Body of pancreas (tissue), 4 donors: Measurements from ENCODE around the gene ZSWIM2.

ENCODE experiments used
- POLR2A ChIP-seq, 3 donors: fragments of 450-650 bp; IDR thresholded peaks; one replicate each; pipeline ENCODE4 v1.6.1; 2016; ENCODE audit warnings: antibody characterized with exemption in 3 of 3, mild to moderate bottlenecking in 2 of 3
- TF ChIP-seq, protein P1 (sequence below), 7 experiments: fragments of 450-650 bp in 4 of 7; fragments of 200-600 bp in 3 of 7; sonication (generic) in 3 of 7; IDR thresholded peaks; one replicate each; pipeline ENCODE4 v1.5.1; 2016 to 2019; ENCODE audit warnings: antibody characterized with exemption in 7 of 7

DNA sequence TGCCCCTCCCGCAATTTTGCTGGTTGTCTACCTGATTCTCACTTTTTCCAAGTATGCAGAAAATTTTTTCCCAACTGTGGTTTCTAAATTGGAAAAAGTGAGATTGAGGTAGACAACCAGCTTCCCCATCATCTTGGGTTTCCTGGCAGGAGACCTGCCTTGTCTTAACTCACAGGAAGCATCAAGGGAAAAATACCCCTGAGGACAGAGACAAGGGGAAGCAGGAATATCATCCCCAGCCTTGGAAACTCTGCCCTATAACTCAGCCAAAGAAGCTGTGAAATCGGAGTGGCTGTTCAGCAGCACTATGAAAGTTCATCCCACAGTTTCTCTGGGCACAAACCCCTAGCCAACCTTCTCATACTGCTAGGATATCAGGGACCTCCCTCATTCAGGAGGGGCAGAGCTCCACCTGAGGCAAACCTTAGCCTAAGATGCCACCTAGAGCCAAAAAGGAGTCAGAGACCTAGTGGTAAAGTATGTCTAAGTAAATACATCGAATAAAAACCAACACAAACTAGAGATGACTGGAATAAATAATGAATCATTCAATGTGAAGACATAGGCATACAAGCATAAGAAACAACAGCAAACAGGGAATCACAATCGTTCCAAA, 68.2 kb downstream of the ZSWIM2 start:
- TF ChIP-seq, protein P1, sequence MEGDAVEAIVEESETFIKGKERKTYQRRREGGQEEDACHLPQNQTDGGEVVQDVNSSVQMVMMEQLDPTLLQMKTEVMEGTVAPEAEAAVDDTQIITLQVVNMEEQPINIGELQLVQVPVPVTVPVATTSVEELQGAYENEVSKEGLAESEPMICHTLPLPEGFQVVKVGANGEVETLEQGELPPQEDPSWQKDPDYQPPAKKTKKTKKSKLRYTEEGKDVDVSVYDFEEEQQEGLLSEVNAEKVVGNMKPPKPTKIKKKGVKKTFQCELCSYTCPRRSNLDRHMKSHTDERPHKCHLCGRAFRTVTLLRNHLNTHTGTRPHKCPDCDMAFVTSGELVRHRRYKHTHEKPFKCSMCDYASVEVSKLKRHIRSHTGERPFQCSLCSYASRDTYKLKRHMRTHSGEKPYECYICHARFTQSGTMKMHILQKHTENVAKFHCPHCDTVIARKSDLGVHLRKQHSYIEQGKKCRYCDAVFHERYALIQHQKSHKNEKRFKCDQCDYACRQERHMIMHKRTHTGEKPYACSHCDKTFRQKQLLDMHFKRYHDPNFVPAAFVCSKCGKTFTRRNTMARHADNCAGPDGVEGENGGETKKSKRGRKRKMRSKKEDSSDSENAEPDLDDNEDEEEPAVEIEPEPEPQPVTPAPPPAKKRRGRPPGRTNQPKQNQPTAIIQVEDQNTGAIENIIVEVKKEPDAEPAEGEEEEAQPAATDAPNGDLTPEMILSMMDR (IDR thresholded peaks at IDR 0.05) = no peak
- no peak for TF ChIP-seq POLR2A (IDR thresholded peaks at IDR 0.05)
